ENCODE results near the gene ATL3.
"Not testable (repeated sequence)": the region's sequence is repeated elsewhere in the genome, so short reads cannot be mapped to it uniquely, and the experiment has no call there.

The ATL3 gene

GRCh38 chr11:63599211-63600122 lies 71.7 kb downstream of the ATL3 start:
- no peak for TF ChIP-seq GATA1 (IDR thresholded peaks at IDR 0.05; ENCODE audit: low read depth, low read length)
- TF ChIP-seq POLR2A (IDR thresholded peaks at IDR 0.05; ENCODE audit: low read length) = no peak
- DNase-seq = no peak

GRCh38 chr11:63598556-63598955 lies 72.6 kb downstream of the ATL3 start:
- DNase-seq = no peak
- TF ChIP-seq GATA1 (IDR thresholded peaks at IDR 0.05; ENCODE audit: low read depth, low read length) (no peak), POLR2A (IDR thresholded peaks at IDR 0.05; ENCODE audit: low read length) (no peak)

GRCh38 chr11:63595296-63595695 lies 75.9 kb downstream of the ATL3 start:
- TF ChIP-seq GATA1 (IDR thresholded peaks at IDR 0.05; ENCODE audit: low read depth, low read length) = no peak
- no peak for TF ChIP-seq POLR2A (IDR thresholded peaks at IDR 0.05; ENCODE audit: low read length)
- no peak for DNase-seq

- TF ChIP-seq GATA1 (IDR thresholded peaks at IDR 0.05; ENCODE audit: low read depth, low read length) (no peak), POLR2A (IDR thresholded peaks at IDR 0.05; ENCODE audit: low read length) (no peak)
- peak; percentile 27 to 53 for DNase-seq
Measured at GRCh38 chr11:63592975-63593395, 78.2 kb downstream of the ATL3 start.

- no peak for TF ChIP-seq POLR2A (IDR thresholded peaks at IDR 0.05; ENCODE audit: low read length)
- TF ChIP-seq GATA1 (IDR thresholded peaks at IDR 0.05; ENCODE audit: low read depth, low read length) = no peak
Measured at GRCh38 chr11:63590024-63590788, 81.0 kb downstream of the ATL3 start.

GRCh38 chr11:63589000-63589399 lies 82.2 kb downstream of the ATL3 start:
- no peak for DNase-seq
- TF ChIP-seq POLR2A (IDR thresholded peaks at IDR 0.05; ENCODE audit: low read length) (no peak), GATA1 (IDR thresholded peaks at IDR 0.05; ENCODE audit: low read depth, low read length) (no peak)

More at GRCh38 chr11:63590024-63590788, 81.0 kb downstream of the ATL3 start:
- DNase-seq = no peak

- TF ChIP-seq GATA1 (IDR thresholded peaks at IDR 0.05; ENCODE audit: low read depth, low read length) = no peak
- TF ChIP-seq POLR2A (IDR thresholded peaks at IDR 0.05; ENCODE audit: low read length) = no peak
- no peak for DNase-seq
Measured at GRCh38 chr11:63586451-63587166, 84.6 kb downstream of the ATL3 start.

GRCh38 chr11:63583357-63583677 lies 87.9 kb downstream of the ATL3 start:
- no peak for DNase-seq
- TF ChIP-seq GATA1 (IDR thresholded peaks at IDR 0.05; ENCODE audit: low read depth, low read length) (no peak), POLR2A (IDR thresholded peaks at IDR 0.05; ENCODE audit: low read length) (no peak)

- not testable (repeated sequence) for DNase-seq
Measured at GRCh38 chr11:63581224-63581623, 90.0 kb downstream of the ATL3 start.

GRCh38 chr11:63578882-63579281 lies 92.3 kb downstream of the ATL3 start:
- not testable (repeated sequence) for DNase-seq

GRCh38 chr11:63574856-63575602 lies 96.1 kb downstream of the ATL3 start:
- peak in 1 of 2 experiments; percentile 56 for DNase-seq

More at GRCh38 chr11:63574856-63575602, 96.1 kb downstream of the ATL3 start:
- TF ChIP-seq GATA1 (IDR thresholded peaks at IDR 0.05; ENCODE audit: low read depth, low read length) (no peak), POLR2A (IDR thresholded peaks at IDR 0.05; ENCODE audit: low read length) (no peak)

All from erythroblast (primary cell).